GM18868 (cell line): ENCODE measurements around the gene GRM8.

Source experiments
- ATAC-seq: cut with Tn5 transposase; IDR thresholded peaks from one replicate; pipeline ENCODE4 v1.9.1; 2021; ENCODE audit warnings: mild to moderate bottlenecking, moderate library complexity; ENCODE audit not compliant: unreplicated experiment

GRM8 gene

GRCh38 chr7:127151379-127151778 lies 101.4 kb downstream of the GRM8 start:
- no peak for ATAC-seq

- ATAC-seq, result no peak
These were observed 102.2 kb downstream of the GRM8 start for GRCh38 chr7:127150543-127150942.

GRCh38 chr7:127146746-127147536 lies 105.8 kb downstream of the GRM8 start:
- ATAC-seq, result no peak

GRCh38 chr7:127137146-127137545 lies 115.6 kb downstream of the GRM8 start:
- ATAC-seq, result no peak

- ATAC-seq, result no peak
These were observed 116.8 kb downstream of the GRM8 start for GRCh38 chr7:127135871-127136485.

GRCh38 chr7:127123220-127123619 lies 129.5 kb downstream of the GRM8 start:
- no peak for ATAC-seq

GRCh38 chr7:127119517-127119916 lies 133.2 kb downstream of the GRM8 start:
- no peak for ATAC-seq

GRCh38 chr7:127114742-127115265 lies 137.9 kb downstream of the GRM8 start:
- ATAC-seq, result peak; percentile 71

- ATAC-seq, result peak; percentile 92
These were observed 145.1 kb downstream of the GRM8 start for GRCh38 chr7:127107601-127108007.

GRCh38 chr7:127093340-127093739 lies 159.4 kb downstream of the GRM8 start:
- no peak for ATAC-seq

- ATAC-seq, result no peak
These were observed 161.1 kb downstream of the GRM8 start for GRCh38 chr7:127091620-127092019.

GRCh38 chr7:127089146-127089545 lies 163.6 kb downstream of the GRM8 start:
- ATAC-seq, result no peak

- ATAC-seq, result no peak
These were observed 171.2 kb downstream of the GRM8 start for GRCh38 chr7:127081539-127081938.

- no peak for ATAC-seq
These were observed 172.2 kb downstream of the GRM8 start for GRCh38 chr7:127080576-127080975.

- no peak for ATAC-seq
These were observed 185.8 kb downstream of the GRM8 start for GRCh38 chr7:127066974-127067373.

GRCh38 chr7:127059475-127059874 lies 193.3 kb downstream of the GRM8 start:
- no peak for ATAC-seq

GRCh38 chr7:127057918-127058317 lies 194.8 kb downstream of the GRM8 start:
- no peak for ATAC-seq

GRCh38 chr7:127056202-127056601 lies 196.5 kb downstream of the GRM8 start:
- no peak for ATAC-seq

GRCh38 chr7:127047521-127047920 lies 205.2 kb downstream of the GRM8 start:
- peak; percentile 59 for ATAC-seq

- no peak for ATAC-seq
These were observed 210.9 kb downstream of the GRM8 start for GRCh38 chr7:127041689-127042452.

- ATAC-seq, result no peak
These were observed 212.7 kb downstream of the GRM8 start for GRCh38 chr7:127040042-127040441.
